ENCODE results near the gene SLC29A2. TPM values are rescaled to one million over a fixed set of nuclear protein-coding genes. Genes with fewer than 3 reads are reported as not detected.

The SLC29A2 gene
- 1 to 10 TPM in 4 of 7 donors, under 1 TPM in 3; 0.48 to 3.1 (median 1.3) TPM for total RNA-seq
- under 1 TPM; 0.70 to 0.71 TPM for polyA plus RNA-seq
- long read RNA-seq, donor 1, partial matches to known transcripts = 0 of 5 reads
- long read RNA-seq, donor 1, other reads (novel, unspliced or antisense) = 2 of 5 reads
- long read RNA-seq, donor 2 = 0 reads
- long read RNA-seq, donor 3, partial matches to known transcripts = 2 of 4 reads
- long read RNA-seq, donor 3, other reads (novel, unspliced or antisense) = 0 of 4 reads

GRCh38 chr11:66371627-66372415 lies at the start of gene SLC29A2:
Gene SLC29A2, minus strand, starts transcription at chr11:66371760. Its CDS starts 169 bp downstream, at chr11:66371591.
- WGBS, 3 donors = 1 to 3% (median 2%) methylated on average over 57 to 72 of the region's 72 CpGs
- Histone ChIP-seq H3K9me3 (no peaks in the 10 kb centered on the region), H3K27ac (peak within 1 kb of the TSS; percentile 15 to 21), H3K36me3 (no peaks in the 10 kb centered on the region), H3K27me3 (no peaks in the 10 kb centered on the region), H3K4me3 (peak within 1 kb of the TSS; percentile 43), H3K4me1 (ENCODE audit: insufficient read depth) (no peaks in the 10 kb centered on the region)
- intact Hi-C loops (cut with DNase I) = no loop called here
- TF ChIP-seq EP300 (IDR thresholded peaks at IDR 0.05) = no peak
- TF ChIP-seq, protein P1, sequence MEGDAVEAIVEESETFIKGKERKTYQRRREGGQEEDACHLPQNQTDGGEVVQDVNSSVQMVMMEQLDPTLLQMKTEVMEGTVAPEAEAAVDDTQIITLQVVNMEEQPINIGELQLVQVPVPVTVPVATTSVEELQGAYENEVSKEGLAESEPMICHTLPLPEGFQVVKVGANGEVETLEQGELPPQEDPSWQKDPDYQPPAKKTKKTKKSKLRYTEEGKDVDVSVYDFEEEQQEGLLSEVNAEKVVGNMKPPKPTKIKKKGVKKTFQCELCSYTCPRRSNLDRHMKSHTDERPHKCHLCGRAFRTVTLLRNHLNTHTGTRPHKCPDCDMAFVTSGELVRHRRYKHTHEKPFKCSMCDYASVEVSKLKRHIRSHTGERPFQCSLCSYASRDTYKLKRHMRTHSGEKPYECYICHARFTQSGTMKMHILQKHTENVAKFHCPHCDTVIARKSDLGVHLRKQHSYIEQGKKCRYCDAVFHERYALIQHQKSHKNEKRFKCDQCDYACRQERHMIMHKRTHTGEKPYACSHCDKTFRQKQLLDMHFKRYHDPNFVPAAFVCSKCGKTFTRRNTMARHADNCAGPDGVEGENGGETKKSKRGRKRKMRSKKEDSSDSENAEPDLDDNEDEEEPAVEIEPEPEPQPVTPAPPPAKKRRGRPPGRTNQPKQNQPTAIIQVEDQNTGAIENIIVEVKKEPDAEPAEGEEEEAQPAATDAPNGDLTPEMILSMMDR (IDR thresholded peaks at IDR 0.05) = no peak
- TF ChIP-seq POLR2A (IDR thresholded peaks at IDR 0.05) = no peak
- peak in 3 of 5 donors; percentile 17 to 52 (median 33) for DNase-seq

- Histone ChIP-seq H3K27ac (no peak within 1 kb of the TSS), H3K4me3 (no peak within 1 kb of the TSS), H3K9me3 (no peaks in the 10 kb centered on the region), H3K4me1 (ENCODE audit: insufficient read depth) (peaks cover 7% of the 10 kb centered on the region), H3K36me3 (no peaks in the 10 kb centered on the region), H3K27me3 (no peaks in the 10 kb centered on the region)
- WGBS, 3 donors = 4 to 8% (median 7%) methylated on average over 51 to 71 of the region's 71 CpGs
- TF ChIP-seq, protein P1 (IDR thresholded peaks at IDR 0.05) = no peak
- TF ChIP-seq EP300 (IDR thresholded peaks at IDR 0.05) (no peak), POLR2A (IDR thresholded peaks at IDR 0.05) (no peak)
- intact Hi-C loops (cut with DNase I) = no loop called here
- DNase-seq = no peak
Observed at GRCh38 chr11:66420671-66421476, 49.3 kb upstream of the SLC29A2 start, which contains the start of gene NPAS4. Gene NPAS4, plus strand, starts transcription at chr11:66421035. Its CDS starts 145 bp downstream, at chr11:66421180.

GRCh38 chr11:66419825-66420224 lies 48.3 kb upstream of the SLC29A2 start:
- WGBS, 3 donors = 3 to 6% (median 4%) methylated on average over 19 to 30 of the region's 30 CpGs
- H3K9me3 ChIP-seq = no peaks in the 10 kb centered on the region
- H3K4me1 ChIP-seq (ENCODE audit: insufficient read depth) = peaks cover 7% of the 10 kb centered on the region
- DNase-seq = no peak
- H3K4me3 ChIP-seq = no peak overlapping the region
- TF ChIP-seq, protein P1 (IDR thresholded peaks at IDR 0.05) = no peak
- no peak for TF ChIP-seq POLR2A (IDR thresholded peaks at IDR 0.05)
- no peak for TF ChIP-seq EP300 (IDR thresholded peaks at IDR 0.05)
- H3K36me3 ChIP-seq = no peaks in the 10 kb centered on the region
- no peak overlapping the region for H3K27ac ChIP-seq
- H3K27me3 ChIP-seq = no peaks in the 10 kb centered on the region
- intact Hi-C loops (cut with DNase I) = loop anchor here in 1 of 4 donors (10.0 kb wide), 1 partner anchor 265 kb away; no protein-coding TSS in a partner anchor

DNA sequence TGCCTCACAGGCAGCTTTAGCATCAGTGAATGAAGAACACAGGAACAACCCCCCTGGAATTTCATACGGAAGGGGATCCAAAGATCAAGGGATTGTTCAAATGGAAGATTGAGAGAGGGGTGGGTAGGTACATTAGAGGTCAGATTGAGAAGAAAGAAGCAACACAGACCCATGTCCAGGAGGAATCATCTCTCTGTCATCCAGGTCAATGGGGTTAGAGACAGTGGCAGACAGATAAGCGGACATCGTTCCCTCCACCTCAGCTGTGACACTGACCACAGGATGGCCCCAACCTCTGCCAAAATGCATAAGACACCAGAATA lies 47.4 kb upstream of the SLC29A2 start:
- no peaks in the 10 kb centered on the region for H3K27me3 ChIP-seq
- H3K27ac ChIP-seq = no peak overlapping the region
- peaks cover 7% of the 10 kb centered on the region for H3K4me1 ChIP-seq (ENCODE audit: insufficient read depth)
- WGBS, 3 donors = 33 to 48% (median 35%) methylated on average over 3 of the region's 3 CpGs
- no peak for DNase-seq
- no peak overlapping the region for H3K4me3 ChIP-seq
- H3K9me3 ChIP-seq = no peaks in the 10 kb centered on the region
- intact Hi-C loops (cut with DNase I) = loop anchor here in 1 of 4 donors (10.0 kb wide), 1 partner anchor 266 kb away; no protein-coding TSS in a partner anchor
- H3K36me3 ChIP-seq = no peaks in the 10 kb centered on the region
- no peak for TF ChIP-seq EP300 (IDR thresholded peaks at IDR 0.05)
- TF ChIP-seq POLR2A (IDR thresholded peaks at IDR 0.05) = no peak
- TF ChIP-seq, protein P1 (IDR thresholded peaks at IDR 0.05) = no peak
